Activated CD4-positive, CD25-positive, alpha-beta regulatory T cell treated with anti-CD3 and anti-CD28 coated beads, Interleukin-2, amount 50 U/mL, for 24 hours (primary cell): ENCODE measurements around the gene CRLF1.
"Not testable (repeated sequence)": the region's sequence is repeated elsewhere in the genome, so short reads cannot be mapped to it uniquely, and the experiment has no call there.

Experiments
- ATAC-seq, 2 donors: fragments of 150-1000 bp; cut with Tn5 transposase; one replicate each; pipeline ENCODE4 v1.10.0; 2021; ENCODE audit warnings: mild to moderate bottlenecking in 1 of 2, moderate library complexity in 1 of 2

Gene CRLF1

GRCh38 chr19:18608102-18608804 is 1.7 kb upstream of the CRLF1 start:
- no peak for ATAC-seq

DNA sequence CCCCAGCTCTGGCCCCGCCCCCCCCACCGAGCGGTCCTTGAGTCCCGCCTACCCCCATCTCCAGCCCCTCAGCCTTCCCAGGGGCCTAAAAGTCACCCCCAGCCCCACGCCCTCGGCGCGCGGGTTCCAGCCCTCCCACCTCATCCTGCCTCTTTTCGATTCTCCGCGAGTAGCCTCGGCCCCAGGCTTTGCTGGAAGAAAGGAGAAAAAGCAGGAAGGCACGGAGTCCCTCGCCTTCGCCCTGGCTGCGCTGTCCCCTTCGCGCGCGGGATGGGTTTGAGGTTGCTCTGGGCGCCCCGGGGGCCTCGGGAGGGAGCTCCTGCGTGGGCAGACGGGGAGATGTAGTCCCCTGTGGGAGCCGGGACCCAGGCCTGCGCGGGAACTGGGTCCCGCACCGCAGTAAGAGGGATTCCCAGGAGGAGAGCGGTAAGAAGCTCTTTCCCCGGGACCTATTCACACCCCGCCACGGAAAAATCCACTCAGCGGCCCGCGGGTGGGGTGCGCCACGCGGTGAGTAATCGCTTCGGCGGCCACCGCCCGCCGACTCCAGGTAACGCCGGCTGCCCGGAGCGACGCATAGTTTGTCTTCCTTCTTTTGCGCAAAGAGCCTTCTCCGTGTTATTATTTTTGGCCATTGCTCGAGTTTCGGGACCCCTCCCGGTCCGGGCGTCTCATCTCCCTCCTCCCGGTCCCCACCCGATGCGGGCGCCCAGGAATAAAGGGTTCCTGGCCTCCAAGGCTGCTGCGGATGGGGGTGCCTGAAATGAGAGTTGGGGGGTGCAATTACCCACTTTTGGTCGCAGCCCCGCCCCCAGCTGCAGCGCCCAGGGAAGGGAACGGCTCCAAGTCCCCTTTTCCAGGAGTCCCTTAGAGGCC is 865 bp upstream of the CRLF1 start:
- ATAC-seq, result no peak

DNA sequence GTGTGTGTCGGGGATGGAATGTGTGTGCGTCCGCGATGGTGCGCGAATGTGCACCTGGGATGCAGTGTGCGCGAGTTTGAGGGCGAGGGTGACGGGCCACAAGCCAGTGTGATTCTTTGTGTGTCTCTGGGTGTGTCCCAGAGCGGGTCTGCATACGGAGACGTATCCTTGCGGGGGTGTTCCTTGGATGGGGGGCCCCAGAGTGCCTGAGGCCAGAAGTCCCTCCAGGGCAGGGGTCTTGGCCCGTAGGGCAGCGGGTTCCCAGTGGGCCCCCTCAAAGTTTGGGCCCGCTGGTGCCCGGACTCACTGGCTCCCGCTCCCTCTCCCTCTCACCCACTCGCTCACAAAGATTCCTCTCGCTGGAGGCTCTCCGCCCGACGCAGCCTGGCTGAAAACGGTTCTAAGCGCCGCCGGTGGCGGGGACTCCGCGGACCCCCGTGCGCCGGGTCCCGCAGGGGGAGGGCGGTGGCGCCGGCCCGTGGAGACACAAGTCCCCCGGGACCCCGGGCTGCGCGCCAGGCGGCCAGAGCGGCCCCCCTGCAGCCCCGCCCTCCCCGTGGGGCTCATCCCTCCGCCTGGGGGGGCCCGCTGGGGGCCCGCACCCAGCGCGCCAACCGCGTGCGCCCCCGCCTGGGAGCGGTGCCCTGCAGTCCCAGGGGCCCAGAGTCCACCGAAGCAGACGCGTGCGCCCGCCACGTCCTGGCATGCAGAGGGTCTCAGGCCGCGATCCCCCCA is 886 bp downstream of the CRLF1 start:
- no peak for ATAC-seq

DNA sequence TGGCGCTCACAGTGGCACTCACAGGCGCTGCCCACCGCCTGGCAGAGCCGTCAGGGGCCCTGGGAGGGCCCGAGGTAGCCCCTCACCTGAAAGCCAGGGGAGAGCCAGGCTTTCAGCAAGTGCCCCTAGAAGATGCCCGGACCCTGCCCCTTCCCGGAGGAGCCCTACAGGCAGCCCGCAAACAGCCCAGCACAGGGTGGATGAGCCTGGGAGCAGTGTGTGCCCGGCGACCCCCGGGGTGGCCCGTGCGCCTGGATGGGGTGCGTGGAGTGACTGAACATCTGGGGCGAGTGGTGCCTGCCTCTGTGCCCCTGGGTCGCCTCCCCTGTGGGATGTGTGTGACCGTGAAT is 1.4 kb downstream of the CRLF1 start:
- no peak for ATAC-seq

GRCh38 chr19:18604820-18605159 is 1.8 kb downstream of the CRLF1 start:
- no peak for ATAC-seq

DNA sequence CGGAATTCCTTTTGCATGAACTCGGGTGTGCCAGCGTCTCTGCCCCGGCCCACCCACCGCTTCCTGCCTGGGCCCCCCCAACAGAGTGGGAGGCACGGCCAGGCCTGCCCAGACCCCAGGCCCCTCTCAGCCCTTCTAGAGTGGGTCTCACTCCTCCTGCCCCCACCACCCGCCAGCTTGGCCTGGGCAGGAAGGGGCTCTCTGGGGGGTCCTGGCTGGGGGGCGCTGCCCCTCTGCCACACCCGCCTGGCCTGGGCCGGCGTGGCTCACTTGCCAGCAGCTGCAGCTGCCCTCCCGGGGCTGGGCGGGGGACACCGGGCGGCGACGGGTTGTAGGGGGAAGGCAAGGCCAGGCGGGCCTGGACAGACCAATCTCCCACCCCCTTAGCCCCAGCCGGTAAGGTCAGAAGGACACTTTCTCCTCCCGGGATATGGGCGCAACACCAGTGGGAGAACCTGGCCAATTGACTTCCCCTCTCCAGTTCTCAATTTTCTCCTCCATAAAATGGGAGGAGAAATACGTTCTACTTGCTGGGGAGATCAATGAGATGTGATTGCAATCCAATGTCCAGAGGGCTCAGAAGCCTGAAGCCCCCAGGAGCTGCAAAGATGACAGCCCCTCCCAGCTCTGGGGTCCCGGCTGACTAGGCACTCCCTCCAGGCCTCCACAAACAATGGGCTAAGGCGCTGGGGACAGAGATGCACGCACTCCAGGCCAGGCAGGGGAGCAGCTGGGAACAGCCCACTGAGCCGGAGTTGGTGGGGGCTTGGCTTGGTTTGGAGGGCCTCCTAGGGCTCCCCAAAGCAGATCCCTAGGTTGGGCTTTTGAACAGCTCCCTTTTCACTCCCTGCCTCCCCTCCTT is 2.4 kb downstream of the CRLF1 start:
- ATAC-seq, result no peak

- ATAC-seq, result no peak
Measured at GRCh38 chr19:18603255-18603957, 3.2 kb downstream of the CRLF1 start.

DNA sequence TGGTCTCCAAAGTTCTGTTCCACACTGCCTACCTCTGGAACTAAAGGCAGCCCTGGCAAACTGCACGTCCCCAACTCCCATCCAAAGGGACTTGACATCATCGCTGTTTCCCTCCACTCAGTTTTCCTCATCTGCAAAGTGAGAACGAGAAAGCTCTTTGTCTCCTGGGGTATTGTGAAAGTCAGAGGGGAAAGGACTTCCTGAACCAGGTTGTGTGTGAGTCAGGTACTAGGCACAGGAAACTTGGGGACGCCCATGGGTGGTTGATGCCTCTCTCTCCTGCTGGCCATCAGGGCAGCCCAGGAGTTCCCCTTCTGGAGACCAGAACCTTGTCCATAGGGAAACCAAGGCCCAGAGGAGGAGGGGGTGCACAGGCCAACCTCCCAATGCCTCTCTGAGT is 4.7 kb downstream of the CRLF1 start:
- no peak for ATAC-seq

- ATAC-seq, result not testable (repeated sequence)
Measured at GRCh38 chr19:18600692-18601397, 5.8 kb downstream of the CRLF1 start.

- ATAC-seq, result no peak
Measured at GRCh38 chr19:18599485-18599884, 7.1 kb downstream of the CRLF1 start.

- ATAC-seq, result no peak
Measured at GRCh38 chr19:18597809-18598660, 8.6 kb downstream of the CRLF1 start.

DNA sequence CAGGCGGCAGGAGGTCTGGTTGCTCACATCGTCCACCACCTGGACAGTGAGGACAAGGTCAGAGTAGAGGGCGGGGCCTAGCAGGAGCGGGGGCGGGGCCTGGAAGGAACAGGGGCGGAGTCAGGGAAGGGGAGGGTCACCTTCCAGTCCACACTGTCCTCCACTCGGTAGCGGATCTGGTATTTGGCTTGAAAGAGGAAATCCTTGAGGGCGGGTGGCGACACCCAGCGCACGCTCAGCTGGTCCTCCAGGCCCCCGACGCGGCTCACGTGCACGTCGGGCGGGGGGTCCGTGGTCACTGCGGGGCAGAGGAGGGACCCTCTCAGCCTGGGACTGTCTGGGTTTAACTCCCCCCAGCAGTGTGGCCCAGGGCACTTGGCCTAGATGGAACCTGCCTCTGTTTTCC is 9.8 kb downstream of the CRLF1 start:
- no peak for ATAC-seq

DNA sequence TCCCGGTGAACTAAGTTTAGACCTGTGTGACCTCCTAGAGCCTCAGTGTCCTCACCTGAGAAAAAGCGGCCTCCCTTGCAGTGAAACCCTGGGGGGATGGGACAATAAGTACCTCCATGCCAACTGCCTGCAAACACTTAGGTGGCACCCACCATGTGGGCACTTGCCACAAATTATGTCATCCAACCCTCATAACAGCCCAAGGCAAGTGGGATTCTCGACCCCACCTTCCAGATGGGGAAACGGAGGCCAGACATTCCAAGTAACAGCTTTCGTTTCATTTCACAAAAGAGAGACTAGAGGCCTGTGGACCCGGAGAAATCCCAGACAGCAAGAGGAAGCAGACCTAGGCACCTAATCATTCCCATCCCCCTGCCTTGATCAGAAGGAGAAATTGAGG is 11.1 kb downstream of the CRLF1 start:
- no peak for ATAC-seq

- ATAC-seq, result no peak
Measured at GRCh38 chr19:18594824-18595373, 11.7 kb downstream of the CRLF1 start.

- ATAC-seq, result peak; percentile 71 to 74
Measured at GRCh38 chr19:18594096-18594823, 12.3 kb downstream of the CRLF1 start.

GRCh38 chr19:18593367-18594095 is 13.1 kb downstream of the CRLF1 start:
- no peak for ATAC-seq

DNA sequence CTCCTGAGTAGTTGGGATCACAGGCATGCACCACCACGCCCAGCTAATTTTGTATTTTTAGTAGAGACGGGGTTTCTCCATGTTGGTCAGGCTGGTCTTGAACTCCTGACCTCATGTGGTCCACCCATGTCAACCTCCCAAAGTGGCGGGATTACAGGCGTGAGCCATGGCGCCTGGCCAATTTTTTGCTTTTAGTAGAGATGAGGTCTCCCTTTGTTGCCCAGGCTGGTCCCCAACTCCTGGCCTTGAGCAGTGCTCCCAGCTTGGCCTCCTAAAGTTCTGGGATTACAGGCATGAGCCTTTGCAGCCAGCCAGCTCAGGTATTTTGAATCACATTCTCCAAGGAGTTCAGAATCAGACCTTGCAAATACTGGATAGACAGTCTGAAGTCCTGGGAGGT is 13.9 kb downstream of the CRLF1 start:
- ATAC-seq, result not testable (repeated sequence)

GRCh38 chr19:18591735-18592385 is 14.7 kb downstream of the CRLF1 start:
- ATAC-seq, result no peak
